ENCODE data around the gene ATP8B1. TPM values are rescaled to one million over a fixed set of nuclear protein-coding genes. Genes with fewer than 3 reads are reported as not detected.

Gene ATP8B1
- total and polyA plus RNA-seq, 4 experiments from 2014 or later: 0.24 TPM; not detected in 3

DNA sequence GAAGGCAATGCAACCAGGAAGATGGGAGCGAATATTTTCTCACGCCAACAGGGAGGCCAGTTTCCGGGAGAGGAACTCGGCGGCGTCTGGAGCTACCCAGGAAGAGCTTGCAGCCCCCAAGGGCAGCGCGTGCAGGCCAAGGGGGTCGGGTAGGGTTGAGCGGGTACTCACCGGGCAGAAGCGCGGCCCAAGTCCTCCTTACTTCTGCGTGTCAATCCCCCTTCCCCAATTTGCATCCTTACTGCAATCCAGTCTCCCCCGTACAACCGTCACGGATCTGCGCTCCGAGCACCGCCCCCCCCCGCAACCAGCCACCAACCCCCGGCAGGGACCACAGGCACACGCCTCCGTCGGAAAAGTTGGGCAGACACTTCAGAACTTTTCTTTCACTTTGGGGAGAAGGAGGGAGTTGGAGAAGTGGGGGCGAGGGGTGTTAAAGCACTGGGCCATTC lies 1.3 kb downstream of the ATP8B1 start:
- H3K27me3 Mint-ChIP-seq: peaks cover 38 to 48% of the 10 kb centered on the region in 2 donors
- peaks cover 11% of the 10 kb centered on the region for H3K27me3 ChIP-seq (ENCODE audit: insufficient read depth, low read length)

DNA sequence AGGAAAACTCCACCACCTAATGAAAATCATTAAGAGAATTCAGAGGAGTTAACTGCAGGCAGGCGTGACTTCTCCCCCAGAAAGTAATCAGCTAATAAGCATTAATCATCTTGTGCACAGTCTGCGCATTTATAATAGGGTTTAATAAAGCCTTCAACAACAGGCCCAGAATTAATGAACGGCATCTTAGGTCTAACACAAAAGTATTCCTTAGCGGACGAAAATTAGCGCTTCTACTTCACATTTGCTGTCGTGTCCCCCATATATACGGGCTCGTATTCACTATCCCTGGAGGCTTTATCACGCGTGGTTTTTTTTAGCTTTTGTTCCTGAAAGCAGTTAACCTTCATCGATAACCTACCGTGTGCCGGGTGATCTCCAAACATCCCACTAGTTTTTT lies 1.8 kb downstream of the ATP8B1 start:
- no peaks in the 10 kb centered on the region for H3K9me3 ChIP-seq (ENCODE audit: control insufficient read depth in 1 of 2, low read length in 2 of 2)
- POLR2A ChIA-PET (ENCODE audit: partially characterized antibody): no interaction called here
- CTCF ChIA-PET (ENCODE audit: partially characterized antibody): no interaction called here
- intact Hi-C loops (cut with micrococcal nuclease): no loop called here
- peak overlapping the region in 5 of 8 donors; percentile 12 to 61 (median 35) for H3K4me3 Mint-ChIP-seq
- no peaks in the 10 kb centered on the region for H3K36me3 Mint-ChIP-seq
- no peak for DNase-seq
- H3K4me1 Mint-ChIP-seq: peaks cover 0 to 20% (median 8%) of the 10 kb centered on the region in 4 donors
- H3K27me3 Mint-ChIP-seq: peaks cover 37 to 49% of the 10 kb centered on the region in 2 donors
- H3K27ac Mint-ChIP-seq: no peak overlapping the region
- peaks cover 11% of the 10 kb centered on the region for H3K27me3 ChIP-seq (ENCODE audit: insufficient read depth, low read length)
- no peak overlapping the region for H3K4me3 ChIP-seq (ENCODE audit: low read length in 2 of 2)
- H3K36me3 ChIP-seq (ENCODE audit: insufficient read depth, low read length): no peaks in the 10 kb centered on the region
- peaks cover 0 to 5% (median 0%) of the 10 kb centered on the region in 8 donors for H3K9me3 Mint-ChIP-seq
- no peak overlapping the region for H3K27ac ChIP-seq (ENCODE audit: low read depth, low read length)
- peaks cover 9% of the 10 kb centered on the region for H3K4me1 ChIP-seq (ENCODE audit: insufficient read depth, low read length)

More for the DNA sequence above, 1.3 kb downstream of the ATP8B1 start:
- Histone ChIP-seq H3K27ac (ENCODE audit: low read depth, low read length) (no peak overlapping the region), H3K9me3 (ENCODE audit: control insufficient read depth in 1 of 2, low read length in 2 of 2) (no peaks in the 10 kb centered on the region), H3K4me3 (ENCODE audit: low read length in 2 of 2) (no peak overlapping the region), H3K4me1 (ENCODE audit: insufficient read depth, low read length) (peaks cover 9% of the 10 kb centered on the region), H3K36me3 (ENCODE audit: insufficient read depth, low read length) (no peaks in the 10 kb centered on the region)
- intact Hi-C loops (cut with micrococcal nuclease): no loop called here
- DNase-seq: no peak
- Mint-ChIP-seq H3K4me3 (peak overlapping the region in 6 of 8 donors; percentile 21 to 61 (median 40)), H3K36me3 (no peaks in the 10 kb centered on the region), H3K9me3 (peaks cover 0 to 4% (median 0%) of the 10 kb centered on the region in 8 donors), H3K4me1 (peaks cover 0 to 20% (median 8%) of the 10 kb centered on the region in 4 donors), H3K27ac (no peak overlapping the region)
- CTCF ChIA-PET (ENCODE audit: partially characterized antibody): no interaction called here
- POLR2A ChIA-PET (ENCODE audit: partially characterized antibody): no interaction called here

DNA sequence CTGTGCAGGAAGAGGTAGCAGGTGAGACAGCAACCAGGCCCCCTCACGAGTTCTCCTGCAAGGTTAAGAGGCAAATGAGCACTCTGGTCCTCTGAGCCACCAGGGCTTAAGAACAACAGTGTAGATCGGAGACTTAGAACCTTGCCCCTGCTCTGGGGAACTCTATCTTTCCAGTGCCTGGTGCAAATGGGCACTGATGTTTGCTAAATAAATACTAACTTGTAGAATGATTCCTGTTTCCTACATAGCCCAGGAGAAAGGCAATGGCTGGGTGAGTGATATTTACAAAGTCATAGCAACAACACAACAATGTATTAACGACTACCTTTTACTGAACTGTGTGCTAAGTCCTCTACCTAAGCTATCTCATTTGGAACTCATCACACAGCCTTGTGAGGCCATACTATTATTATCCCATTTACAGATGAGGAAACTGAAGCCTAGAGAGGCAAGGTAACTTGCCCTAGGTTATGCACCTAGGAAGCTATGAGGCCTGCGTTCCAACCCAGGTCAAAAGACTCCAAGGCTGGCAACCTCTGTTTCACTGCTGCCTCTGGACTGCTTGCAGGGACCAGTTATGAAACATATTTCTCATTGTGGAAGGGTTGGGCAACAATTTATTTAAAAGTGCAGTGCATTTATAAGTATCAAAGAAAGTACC lies 4.3 kb downstream of the ATP8B1 start:
- Histone ChIP-seq H3K4me1 (ENCODE audit: insufficient read depth, low read length) (peaks cover 9% of the 10 kb centered on the region), H3K27me3 (ENCODE audit: insufficient read depth, low read length) (peaks cover 3% of the 10 kb centered on the region), H3K9me3 (ENCODE audit: control insufficient read depth in 1 of 2, low read length in 2 of 2) (no peaks in the 10 kb centered on the region), H3K4me3 (ENCODE audit: low read length in 2 of 2) (no peak overlapping the region), H3K27ac (ENCODE audit: low read depth, low read length) (no peak overlapping the region), H3K36me3 (ENCODE audit: insufficient read depth, low read length) (no peaks in the 10 kb centered on the region)
- Mint-ChIP-seq H3K4me3 (no peak overlapping the region), H3K36me3 (peaks cover 0 to 3% of the 10 kb centered on the region in 2 donors), H3K4me1 (peaks cover 0 to 18% (median 8%) of the 10 kb centered on the region in 4 donors), H3K9me3 (peaks cover 0 to 10% (median 4%) of the 10 kb centered on the region in 8 donors), H3K27ac (no peak overlapping the region), H3K27me3 (peaks cover 27 to 40% of the 10 kb centered on the region in 2 donors)
- ChIA-PET POLR2A (ENCODE audit: partially characterized antibody) (no interaction called here), CTCF (ENCODE audit: partially characterized antibody) (no interaction called here)
- DNase-seq: no peak
- intact Hi-C loops (cut with micrococcal nuclease): no loop called here

DNA sequence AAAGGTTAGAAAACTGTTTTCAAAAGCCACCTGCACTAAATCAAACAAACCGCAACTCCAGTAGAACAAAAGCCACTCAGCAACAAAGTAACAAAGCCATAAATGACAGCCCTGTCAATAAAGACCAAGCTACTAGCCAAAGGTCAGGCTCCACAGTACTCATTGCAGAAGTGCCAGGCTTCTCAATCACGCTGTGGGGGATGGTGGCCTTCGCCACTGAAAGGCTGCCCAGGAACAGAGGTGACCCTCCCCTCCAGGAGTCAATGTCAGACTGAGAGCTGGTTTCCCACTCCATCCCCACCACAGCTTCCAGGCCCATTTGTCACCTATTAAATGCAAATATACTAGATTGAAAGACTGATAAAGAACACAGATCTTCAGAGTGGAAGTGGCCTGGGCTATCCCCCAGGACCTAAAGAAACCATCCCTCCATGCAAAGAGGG lies 5.9 kb downstream of the ATP8B1 start:
- intact Hi-C loops (cut with micrococcal nuclease): no loop called here
- Mint-ChIP-seq H3K27ac (no peak overlapping the region), H3K27me3 (peaks cover 31 to 38% of the 10 kb centered on the region in 2 donors), H3K4me1 (peaks cover 0 to 13% (median 8%) of the 10 kb centered on the region in 4 donors), H3K9me3 (peaks cover 0 to 10% (median 4%) of the 10 kb centered on the region in 8 donors), H3K4me3 (no peak overlapping the region), H3K36me3 (peaks cover 0 to 3% of the 10 kb centered on the region in 2 donors)
- Histone ChIP-seq H3K27ac (ENCODE audit: low read depth, low read length) (no peak overlapping the region), H3K27me3 (ENCODE audit: insufficient read depth, low read length) (peaks cover 3% of the 10 kb centered on the region), H3K36me3 (ENCODE audit: insufficient read depth, low read length) (no peaks in the 10 kb centered on the region), H3K4me3 (ENCODE audit: low read length in 2 of 2) (no peak overlapping the region), H3K4me1 (ENCODE audit: insufficient read depth, low read length) (peaks cover 4% of the 10 kb centered on the region), H3K9me3 (ENCODE audit: control insufficient read depth in 1 of 2, low read length in 2 of 2) (no peaks in the 10 kb centered on the region)
- POLR2A ChIA-PET (ENCODE audit: partially characterized antibody): no interaction called here
- CTCF ChIA-PET (ENCODE audit: partially characterized antibody): no interaction called here
- DNase-seq: no peak

DNA sequence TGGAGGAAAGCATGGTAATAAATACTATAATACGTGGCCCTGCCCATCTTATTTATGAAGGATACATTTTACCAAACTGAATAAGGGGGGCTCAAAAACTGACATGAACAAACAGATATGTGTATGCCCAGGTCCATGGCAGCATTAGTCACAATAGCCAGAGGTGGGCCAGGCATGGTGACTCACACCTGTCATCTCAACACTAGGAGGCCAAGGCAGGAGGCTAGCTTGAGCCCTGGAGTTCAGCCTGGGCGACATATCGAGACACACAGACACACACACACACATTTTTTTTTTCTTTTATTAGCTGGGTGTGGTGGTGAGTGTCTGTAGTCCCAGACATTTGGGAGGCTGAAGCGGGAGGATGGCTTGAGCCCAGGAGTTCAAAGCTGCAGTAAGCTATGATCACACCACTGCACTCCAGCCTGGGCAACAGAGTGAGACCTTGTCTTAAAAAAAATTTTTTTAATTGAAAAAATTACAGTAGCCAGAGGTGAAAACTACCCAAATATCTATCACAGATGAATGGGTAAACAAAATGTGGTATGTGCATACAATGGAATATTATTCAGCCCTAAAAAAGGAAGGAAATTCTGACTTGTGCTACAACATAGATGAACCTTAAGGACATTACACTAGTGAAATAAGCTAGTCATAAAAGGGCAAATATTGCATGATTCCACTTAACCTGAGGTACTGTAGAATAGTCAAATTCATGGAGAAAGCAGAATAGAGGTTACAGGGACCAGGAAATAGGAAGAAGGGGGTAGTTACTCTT lies 8.0 kb downstream of the ATP8B1 start:
- intact Hi-C loops (cut with micrococcal nuclease): no loop called here
- CTCF ChIA-PET (ENCODE audit: partially characterized antibody): no interaction called here

DNA sequence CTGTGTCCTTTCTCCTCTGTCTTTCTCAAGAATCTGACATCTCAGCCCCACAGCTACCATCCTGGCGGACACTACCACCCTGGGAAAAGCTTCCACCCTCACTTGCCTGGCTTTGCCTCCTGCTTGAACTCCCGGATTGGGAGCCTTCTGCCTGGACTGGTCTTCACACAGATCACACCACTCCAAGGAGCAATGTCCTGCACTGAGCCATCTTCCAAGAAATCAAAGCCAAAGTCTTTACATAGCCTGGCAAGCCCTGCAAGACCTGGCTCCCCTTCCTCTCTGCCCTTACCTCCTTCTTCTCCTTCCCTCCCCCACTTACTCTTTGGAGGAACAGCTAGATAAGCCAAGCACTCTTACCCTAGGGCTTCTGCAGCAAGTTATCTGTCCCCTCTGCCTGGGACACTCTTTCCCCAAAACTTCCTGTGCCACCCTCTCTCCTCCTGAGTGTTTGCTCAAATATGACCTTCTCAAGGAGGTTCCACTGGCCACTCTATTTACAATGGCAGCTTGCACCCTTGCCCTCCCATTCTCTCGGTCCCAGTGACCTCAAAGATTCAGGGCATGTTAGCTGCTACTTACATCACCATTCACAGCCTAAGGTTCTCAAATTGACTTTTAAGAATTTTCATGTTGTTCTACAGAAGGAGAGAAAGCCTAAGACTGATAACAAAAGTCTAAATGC lies 9.7 kb downstream of the ATP8B1 start:
- no peaks in the 10 kb centered on the region for H3K4me1 Mint-ChIP-seq
- Histone ChIP-seq H3K4me1 (ENCODE audit: insufficient read depth, low read length) (no peaks in the 10 kb centered on the region), H3K27me3 (ENCODE audit: insufficient read depth, low read length) (no peaks in the 10 kb centered on the region), H3K36me3 (ENCODE audit: insufficient read depth, low read length) (no peaks in the 10 kb centered on the region), H3K27ac (ENCODE audit: low read depth, low read length) (no peak overlapping the region), H3K4me3 (ENCODE audit: low read length in 2 of 2) (no peak overlapping the region), H3K9me3 (ENCODE audit: control insufficient read depth in 1 of 2, low read length in 2 of 2) (no peaks in the 10 kb centered on the region)
- intact Hi-C loops (cut with micrococcal nuclease): no loop called here
- ChIA-PET CTCF (ENCODE audit: partially characterized antibody) (no interaction called here), POLR2A (ENCODE audit: partially characterized antibody) (no interaction called here)
- H3K9me3 Mint-ChIP-seq: peaks cover 0 to 11% (median 4%) of the 10 kb centered on the region in 8 donors
- H3K27me3 Mint-ChIP-seq: peaks cover 9 to 10% of the 10 kb centered on the region in 2 donors
- no peak overlapping the region for H3K27ac Mint-ChIP-seq
- no peak overlapping the region for H3K4me3 Mint-ChIP-seq
- H3K36me3 Mint-ChIP-seq: peaks cover 0 to 3% of the 10 kb centered on the region in 2 donors
- no peak for DNase-seq

More for the DNA sequence above, 8.0 kb downstream of the ATP8B1 start:
- Mint-ChIP-seq H3K27ac (no peak overlapping the region), H3K4me1 (no peaks in the 10 kb centered on the region), H3K9me3 (peaks cover 0 to 9% (median 4%) of the 10 kb centered on the region in 8 donors), H3K36me3 (peaks cover 0 to 3% of the 10 kb centered on the region in 2 donors), H3K27me3 (peaks cover 18 to 21% of the 10 kb centered on the region in 2 donors), H3K4me3 (no peak overlapping the region)
- H3K27ac ChIP-seq (ENCODE audit: low read depth, low read length): no peak overlapping the region
- DNase-seq: no peak
- H3K9me3 ChIP-seq (ENCODE audit: control insufficient read depth in 1 of 2, low read length in 2 of 2): no peaks in the 10 kb centered on the region
- H3K27me3 ChIP-seq (ENCODE audit: insufficient read depth, low read length): no peaks in the 10 kb centered on the region
- H3K4me3 ChIP-seq (ENCODE audit: low read length in 2 of 2): no peak overlapping the region
- no peaks in the 10 kb centered on the region for H3K4me1 ChIP-seq (ENCODE audit: insufficient read depth, low read length)
- POLR2A ChIA-PET (ENCODE audit: partially characterized antibody): no interaction called here
- H3K36me3 ChIP-seq (ENCODE audit: insufficient read depth, low read length): no peaks in the 10 kb centered on the region

All from CD4-positive, alpha-beta memory T cell (primary cell).